ENCODE results near the gene IL3.

DNA sequence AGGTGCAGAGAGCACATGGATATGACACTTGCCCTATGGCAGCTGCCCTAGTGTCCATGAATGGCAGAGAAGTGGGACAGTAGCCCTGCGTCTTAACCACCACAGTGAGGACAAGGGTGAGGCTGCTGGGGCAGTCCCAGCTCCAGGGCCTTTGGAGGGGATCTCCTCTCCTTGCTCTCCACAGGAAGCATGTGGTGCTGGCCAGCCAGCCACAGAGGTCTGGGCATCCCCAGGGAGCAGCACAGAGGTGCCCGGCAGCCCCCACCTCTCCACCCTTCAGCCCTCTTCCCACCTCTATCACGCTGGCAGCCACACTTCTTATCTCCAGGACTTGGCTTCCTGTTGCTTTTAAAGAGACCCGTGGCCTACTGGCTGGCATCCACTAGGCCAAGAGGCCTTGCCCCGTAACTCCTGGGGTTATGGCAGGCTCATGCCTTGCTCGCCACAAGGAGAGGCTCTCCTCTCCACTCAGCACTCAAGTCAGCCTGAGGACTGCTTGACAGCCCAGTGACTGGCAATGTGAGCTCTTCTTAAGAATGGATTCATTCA, 35.0 kb downstream of the IL3 start:
- TF ChIP-seq POLR2A (IDR thresholded peaks at IDR 0.05), result no peak
- TF ChIP-seq, protein P1, sequence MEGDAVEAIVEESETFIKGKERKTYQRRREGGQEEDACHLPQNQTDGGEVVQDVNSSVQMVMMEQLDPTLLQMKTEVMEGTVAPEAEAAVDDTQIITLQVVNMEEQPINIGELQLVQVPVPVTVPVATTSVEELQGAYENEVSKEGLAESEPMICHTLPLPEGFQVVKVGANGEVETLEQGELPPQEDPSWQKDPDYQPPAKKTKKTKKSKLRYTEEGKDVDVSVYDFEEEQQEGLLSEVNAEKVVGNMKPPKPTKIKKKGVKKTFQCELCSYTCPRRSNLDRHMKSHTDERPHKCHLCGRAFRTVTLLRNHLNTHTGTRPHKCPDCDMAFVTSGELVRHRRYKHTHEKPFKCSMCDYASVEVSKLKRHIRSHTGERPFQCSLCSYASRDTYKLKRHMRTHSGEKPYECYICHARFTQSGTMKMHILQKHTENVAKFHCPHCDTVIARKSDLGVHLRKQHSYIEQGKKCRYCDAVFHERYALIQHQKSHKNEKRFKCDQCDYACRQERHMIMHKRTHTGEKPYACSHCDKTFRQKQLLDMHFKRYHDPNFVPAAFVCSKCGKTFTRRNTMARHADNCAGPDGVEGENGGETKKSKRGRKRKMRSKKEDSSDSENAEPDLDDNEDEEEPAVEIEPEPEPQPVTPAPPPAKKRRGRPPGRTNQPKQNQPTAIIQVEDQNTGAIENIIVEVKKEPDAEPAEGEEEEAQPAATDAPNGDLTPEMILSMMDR (IDR thresholded peaks at IDR 0.05), result no peak

Data from vagina (tissue), 2 donors.